B cell (primary cell): ENCODE measurements around the gene PLAGL2. TPM values are rescaled to one million over a fixed set of nuclear protein-coding genes. Genes with fewer than 3 reads are reported as not detected.

Source experiments
- ATAC-seq: fragments of 200-7000 bp; cut with Tn5 transposase; one replicate; pipeline ENCODE4 v1.10.0; 2021; ENCODE audit warnings: low read depth, mild to moderate bottlenecking, moderate number of reproducible peaks, moderate library complexity
- CTCF ChIA-PET: fragments of 350-600 bp; sonication (Branson Sonifier 250); formaldehyde crosslinking; loops from one replicate; lab custom pipeline; 2021; ENCODE audit warnings: antibody characterized with exemption, inconsistent platforms; lab: Charles Lee
- POLR2A ChIA-PET: fragments of 350-600 bp; sonication (Branson Sonifier 250); formaldehyde crosslinking; loops from one replicate; lab custom pipeline; 2021; ENCODE audit warnings: antibody characterized with exemption; lab: Charles Lee
- DNase-seq: peaks from one replicate; pipeline ENCODE4 v3.0.0; 2013
- H2AFZ ChIP-seq: 2 replicates; pipeline ENCODE4 v1.6.1; 2012; ENCODE audit warnings: mild to moderate bottlenecking, low read depth, low read length; ENCODE audit not compliant: insufficient read depth, poor library complexity, severe bottlenecking
- H3K27ac ChIP-seq, 2 donors: 1 replicate in 1 of 2; 2 replicates in 1 of 2; pipeline ENCODE4 v1.5.1; 2012 to 2013; ENCODE audit warnings: low read length in 2 of 2, mild to moderate bottlenecking in 2 of 2, moderate library complexity in 1 of 2
- H3K27me3 ChIP-seq, 4 experiments: fragments of 200-600 bp in 1 of 4; sonication (generic) in 1 of 4; replicated peaks in 1 of 4; 1 replicate in 2 of 4; 2 replicates in 2 of 4; pipeline versions ENCODE4 v1.6.1 to v1.7.0; 2013 to 2016; ENCODE audit warnings: low read length in 3 of 4, mild to moderate bottlenecking in 2 of 4, mixed read lengths in 1 of 4, moderate library complexity in 1 of 4; ENCODE audit not compliant: insufficient read depth in 4 of 4, control insufficient read depth in 3 of 4; ENCODE audit errors: control extremely low read depth in 1 of 4
- H3K36me3 ChIP-seq, 2 experiments: replicated peaks in 1 of 2; 1 replicate in 1 of 2; 2 replicates in 1 of 2; pipeline versions ENCODE4 v1.6.1 to v1.7.1; 2013; ENCODE audit warnings: low read length in 1 of 2; ENCODE audit not compliant: insufficient read depth in 2 of 2, control insufficient read depth in 1 of 2; ENCODE audit errors: control extremely low read depth in 1 of 2, extremely low read depth in 1 of 2
- H3K4me1 ChIP-seq, 2 donors: fragments of 200-600 bp in 1 of 2; sonication (generic) in 1 of 2; 1 replicate in 1 of 2; 2 replicates in 1 of 2; pipeline versions ENCODE4 v1.5.1 to v1.6.1; 2013 to 2017; ENCODE audit warnings: low read length in 2 of 2; ENCODE audit not compliant: control insufficient read depth in 2 of 2, insufficient read depth in 2 of 2
- H3K4me2 ChIP-seq: replicated peaks from 2 replicates; pipeline ENCODE3; 2012; ENCODE audit warnings: mild to moderate bottlenecking, low read depth, low read length; ENCODE audit not compliant: poor library complexity, severe bottlenecking
- H3K4me3 ChIP-seq, 5 experiments: fragments of 200-600 bp in 1 of 5; sonication (generic) in 1 of 5; 1 replicate in 3 of 5; 2 replicates in 2 of 5; pipeline versions ENCODE4 v1.5.1 to v1.7.0; 2011 to 2016; ENCODE audit warnings: low read length in 4 of 5, mild to moderate bottlenecking in 4 of 5, low read depth in 2 of 5, control low read depth in 1 of 5, moderate library complexity in 1 of 5; ENCODE audit not compliant: insufficient read depth in 1 of 5; ENCODE audit errors: control extremely low read depth in 1 of 5, extremely low read depth in 1 of 5
- H3K79me2 ChIP-seq: fragments of 200-600 bp; sonication (generic); one replicate; pipeline ENCODE4 v1.6.0; 2016; ENCODE audit warnings: low read length; ENCODE audit not compliant: control insufficient read depth, insufficient read depth
- H3K9ac ChIP-seq: fragments of 200-600 bp; sonication (generic); 2 replicates; pipeline ENCODE4 v1.6.1; 2017; ENCODE audit warnings: mild to moderate bottlenecking, low read length, moderate library complexity
- H3K9me3 ChIP-seq, 3 donors: one replicate each; pipeline versions ENCODE4 v1.6.1 to v1.7.1; 2013; ENCODE audit warnings: low read length in 2 of 3; ENCODE audit not compliant: control insufficient read depth in 2 of 3, insufficient read depth in 1 of 3; ENCODE audit errors: control extremely low read depth in 1 of 3
- H4K20me1 ChIP-seq: 2 replicates; pipeline ENCODE4 v1.6.0; 2012; ENCODE audit warnings: mild to moderate bottlenecking, low read length; ENCODE audit not compliant: insufficient read depth, control insufficient read depth, poor library complexity, severe bottlenecking
- H3K27ac Mint-ChIP-seq: one replicate; pipeline ENCODE4 v1.8.0; 2021; ENCODE audit warnings: mixed read lengths
- H3K27me3 Mint-ChIP-seq: one replicate; pipeline ENCODE4 v1.8.0; 2021; ENCODE audit warnings: mixed read lengths
- H3K4me1 Mint-ChIP-seq: one replicate; pipeline ENCODE4 v1.8.0; 2021; ENCODE audit warnings: mixed read lengths
- H3K4me3 Mint-ChIP-seq: one replicate; pipeline ENCODE4 v1.8.0; 2021; ENCODE audit warnings: mixed read lengths
- H3K9me3 Mint-ChIP-seq: one replicate; pipeline ENCODE4 v1.8.0; 2022; ENCODE audit warnings: mixed read lengths; ENCODE audit not compliant: insufficient read depth
- EZH2 ChIP-seq: IDR thresholded peaks from 2 replicates; pipeline ENCODE4 v1.6.1; 2012; ENCODE audit warnings: borderline replicate concordance, low read depth, mild to moderate bottlenecking, moderate library complexity, low read length; ENCODE audit not compliant: insufficient read depth, poor library complexity, severe bottlenecking
- WGBS: methylation state at CpG from one replicate; pipeline ENCODE4 v1.1.5; 2013; ENCODE audit warnings: missing lambda C conversion rate; ENCODE audit not compliant: insufficient coverage; 5-methylcytosine and 5-hydroxymethylcytosine counted together
- intact Hi-C: fragments of 100-400 bp; cut with micrococcal nuclease; formaldehyde crosslinking; loops from one replicate; pipeline ENCODE4 v1.10.0; 2022
- polyA plus RNA-seq: library from polyadenylated mRNA; depleted of rRNA; stranded (reverse); fragments of >200 nt; gene quantifications from 2 replicates; pipeline ENCODE4 v1.2.3, GENCODE V29; 2012
- total RNA-seq, 2 donors: library from RNA; stranded (reverse); fragments of 120-200 nt in 1 of 2; gene quantifications; 1 replicate in 1 of 2; 2 replicates in 1 of 2; pipeline versions ENCODE4 v1.2.3 to v1.2.4, GENCODE V29; 2013 to 2022
- TF ChIP-seq, protein P1 (sequence below): fragments of 200-600 bp; IDR thresholded peaks from one replicate; pipeline ENCODE4 v1.8.0; 2022; ENCODE audit warnings: antibody characterized with exemption, mild to moderate bottlenecking

The PLAGL2 gene
- total and polyA plus RNA-seq, 2 donors (not counting 1 experiment from before 2014, with no cell fraction given) = 4.4 to 18.4 TPM

- Mint-ChIP-seq H3K9me3 (no peaks in the 10 kb centered on the region), H3K27me3 (no peaks in the 10 kb centered on the region), H3K4me3 (no peak overlapping the region), H3K4me1 (peaks cover 19% of the 10 kb centered on the region), H3K27ac (no peak overlapping the region)
- no peaks in the 10 kb centered on the region for H3K9me3 ChIP-seq
- no peak overlapping the region for H3K27ac ChIP-seq
- ChIA-PET POLR2A (no interaction called here), CTCF (no interaction called here)
- no peak overlapping the region for H3K4me2 ChIP-seq
- 80% methylated on average over 1 of the region's 2 CpGs for WGBS
- ATAC-seq (no peak), DNase-seq (no peak)
- H3K9ac ChIP-seq = no peak overlapping the region
- H3K27me3 ChIP-seq = no peaks in the 10 kb centered on the region
- no peak for TF ChIP-seq EZH2
- TF ChIP-seq, protein P1, sequence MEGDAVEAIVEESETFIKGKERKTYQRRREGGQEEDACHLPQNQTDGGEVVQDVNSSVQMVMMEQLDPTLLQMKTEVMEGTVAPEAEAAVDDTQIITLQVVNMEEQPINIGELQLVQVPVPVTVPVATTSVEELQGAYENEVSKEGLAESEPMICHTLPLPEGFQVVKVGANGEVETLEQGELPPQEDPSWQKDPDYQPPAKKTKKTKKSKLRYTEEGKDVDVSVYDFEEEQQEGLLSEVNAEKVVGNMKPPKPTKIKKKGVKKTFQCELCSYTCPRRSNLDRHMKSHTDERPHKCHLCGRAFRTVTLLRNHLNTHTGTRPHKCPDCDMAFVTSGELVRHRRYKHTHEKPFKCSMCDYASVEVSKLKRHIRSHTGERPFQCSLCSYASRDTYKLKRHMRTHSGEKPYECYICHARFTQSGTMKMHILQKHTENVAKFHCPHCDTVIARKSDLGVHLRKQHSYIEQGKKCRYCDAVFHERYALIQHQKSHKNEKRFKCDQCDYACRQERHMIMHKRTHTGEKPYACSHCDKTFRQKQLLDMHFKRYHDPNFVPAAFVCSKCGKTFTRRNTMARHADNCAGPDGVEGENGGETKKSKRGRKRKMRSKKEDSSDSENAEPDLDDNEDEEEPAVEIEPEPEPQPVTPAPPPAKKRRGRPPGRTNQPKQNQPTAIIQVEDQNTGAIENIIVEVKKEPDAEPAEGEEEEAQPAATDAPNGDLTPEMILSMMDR = no peak
- peaks cover 0 to 46% of the 10 kb centered on the region in 2 experiments for H3K36me3 ChIP-seq
- no peak overlapping the region for H3K4me3 ChIP-seq
- H3K4me1 ChIP-seq = peaks cover 12 to 20% of the 10 kb centered on the region in 2 donors
- no peak overlapping the region for H2AFZ ChIP-seq
- no peaks in the 10 kb centered on the region for H3K79me2 ChIP-seq
- H4K20me1 ChIP-seq = no peaks in the 10 kb centered on the region
- intact Hi-C loops = loop anchor here (10.0 kb wide), 1 partner anchor 418 kb away; no protein-coding TSS in a partner anchor
Measured at GRCh38 chr20:32236819-32237218, 29.3 kb upstream of the PLAGL2 start.

DNA sequence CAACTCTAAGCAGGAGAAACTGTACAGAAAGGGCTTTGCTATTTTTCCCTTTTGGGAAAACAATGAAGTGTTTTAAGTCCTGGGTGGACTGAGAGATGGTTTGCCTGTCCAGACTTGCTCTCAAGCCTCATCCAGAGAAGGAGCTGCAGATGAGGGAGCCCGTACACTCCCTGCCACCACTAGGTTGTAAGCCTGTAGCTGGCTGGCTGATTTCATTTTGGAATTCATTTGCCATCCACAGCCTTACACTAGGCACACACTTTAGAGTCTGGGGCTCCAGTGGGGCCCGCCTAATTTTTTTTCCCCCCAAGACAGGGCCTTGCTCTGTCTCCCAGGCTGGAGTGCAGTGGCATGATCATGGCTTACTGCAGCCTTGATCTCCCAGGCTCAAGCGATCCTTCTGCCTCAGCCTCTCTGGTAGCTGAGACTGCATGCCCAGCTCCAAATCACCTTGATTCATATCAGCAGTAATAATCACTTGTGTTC lies 28.5 kb upstream of the PLAGL2 start:
- no peak overlapping the region for H3K9ac ChIP-seq
- H3K9me3 Mint-ChIP-seq = no peaks in the 10 kb centered on the region
- no peak for ATAC-seq

More for the DNA sequence above, 28.5 kb upstream of the PLAGL2 start:
- H3K4me3 ChIP-seq = no peak overlapping the region
- H3K79me2 ChIP-seq = no peaks in the 10 kb centered on the region
- H3K27me3 ChIP-seq = no peaks in the 10 kb centered on the region
- no peak for DNase-seq
- H3K4me1 ChIP-seq = peaks cover 12 to 22% of the 10 kb centered on the region in 2 donors
- H3K4me2 ChIP-seq = no peak overlapping the region
- intact Hi-C loops = loop anchor here (10.0 kb wide), 1 partner anchor 419 kb away; no protein-coding TSS in a partner anchor
- WGBS = 89% methylated on average over 3 of the region's 3 CpGs
- no peaks in the 10 kb centered on the region for H4K20me1 ChIP-seq
- no peak overlapping the region for H3K27ac Mint-ChIP-seq
- peaks cover 22% of the 10 kb centered on the region for H3K4me1 Mint-ChIP-seq
- CTCF ChIA-PET = no interaction called here
- no peak overlapping the region for H3K27ac ChIP-seq
- POLR2A ChIA-PET = no interaction called here
- H3K27me3 Mint-ChIP-seq = no peaks in the 10 kb centered on the region
- peaks cover 0 to 51% of the 10 kb centered on the region in 2 experiments for H3K36me3 ChIP-seq
- TF ChIP-seq, protein P1 = no peak
- TF ChIP-seq EZH2 = no peak
- no peaks in the 10 kb centered on the region for H3K9me3 ChIP-seq
- no peak overlapping the region for H2AFZ ChIP-seq
- H3K4me3 Mint-ChIP-seq = no peak overlapping the region
